H1 (cell line): Measurements from ENCODE around the gene BCO2. TPM values are rescaled to one million over a fixed set of nuclear protein-coding genes. Genes with fewer than 3 reads are reported as not detected.

ENCODE experiments used
- CTCF ChIA-PET: fragments of 300-600 bp; sonication (Branson Sonifier 250); formaldehyde crosslinking; loops from one replicate; lab custom pipeline; 2021; ENCODE audit not compliant: partially characterized antibody; lab: Charles Lee
- POLR2A ChIA-PET: fragments of 300-600 bp; sonication (Branson Sonifier 250); formaldehyde crosslinking; loops from one replicate; lab custom pipeline; 2021; ENCODE audit warnings: inconsistent platforms; ENCODE audit not compliant: partially characterized antibody; lab: Charles Lee
- DNase-seq, 2 experiments: peaks; one replicate each; pipeline versions ENCODE4 v3.0.0 to v3.0.0-alpha.2; 2010 to 2022; ENCODE audit warnings: low spot score in 2 of 2, low read depth in 1 of 2, mixed read lengths in 1 of 2
- FAIRE-seq: peaks from 2 replicates; lab custom pipeline; 2011; peaks lifted over from hg19 to GRCh38; lab: Jason Lieb, UNC
- H2AFZ ChIP-seq: 2 replicates; pipeline ENCODE4 v1.8.1; 2012; ENCODE audit warnings: low read length, inconsistent platforms
- H2AK5ac ChIP-seq: 2 replicates; pipeline ENCODE4 v1.6.1; 2013; ENCODE audit warnings: low read depth, low read length
- H2BK120ac ChIP-seq: replicated peaks from 2 replicates; pipeline ENCODE3; 2013; ENCODE audit warnings: low read depth, low read length, inconsistent platforms
- H2BK12ac ChIP-seq: 2 replicates; pipeline ENCODE4 v1.6.1; 2013; ENCODE audit warnings: low read depth, low read length
- H2BK15ac ChIP-seq: 2 replicates; pipeline ENCODE4 v1.6.1; 2013; ENCODE audit warnings: low read length
- H2BK20ac ChIP-seq: 2 replicates; pipeline ENCODE4 v1.6.1; 2013; ENCODE audit warnings: low read length
- H2BK5ac ChIP-seq: 2 replicates; pipeline ENCODE4 v1.6.1; 2013; ENCODE audit warnings: low read depth, low read length
- H3K14ac ChIP-seq: 2 replicates; pipeline ENCODE4 v1.6.1; 2013; ENCODE audit warnings: inconsistent platforms; ENCODE audit not compliant: insufficient read length
- H3K18ac ChIP-seq: 2 replicates; pipeline ENCODE4 v1.6.1; 2013; ENCODE audit warnings: low read length; ENCODE audit errors: extremely low read depth
- H3K23ac ChIP-seq: 2 replicates; pipeline ENCODE4 v1.6.1; 2013; ENCODE audit warnings: inconsistent platforms; ENCODE audit not compliant: insufficient read length
- H3K23me2 ChIP-seq: 2 replicates; pipeline ENCODE4 v1.6.1; 2013; ENCODE audit warnings: low read depth, low read length
- H3K27ac ChIP-seq: 2 replicates; pipeline ENCODE4 v1.6.1; 2011; ENCODE audit warnings: low read depth, low read length, inconsistent platforms
- H3K27me3 ChIP-seq, 4 experiments: replicated peaks in 1 of 4; 1 replicate in 1 of 4; 2 replicates in 3 of 4; pipeline versions ENCODE4 v1.6.1 to v1.8.1; 2011 to 2013; ENCODE audit warnings: low read length in 3 of 4, mild to moderate bottlenecking in 3 of 4, inconsistent platforms in 2 of 4, mixed read lengths in 2 of 4, moderate library complexity in 1 of 4; ENCODE audit not compliant: control insufficient read depth in 3 of 4, insufficient read depth in 3 of 4; ENCODE audit errors: extremely low read depth in 1 of 4
- H3K36me3 ChIP-seq, 4 experiments: 2 replicates each; pipeline versions ENCODE4 v1.6.1 to v1.8.1; 2011 to 2013; ENCODE audit warnings: mild to moderate bottlenecking in 4 of 4, low read length in 3 of 4, moderate library complexity in 2 of 4, control low read depth in 1 of 4, inconsistent platforms in 1 of 4; ENCODE audit not compliant: insufficient read depth in 4 of 4, control insufficient read depth in 2 of 4
- H3K4ac ChIP-seq: replicated peaks from 2 replicates; pipeline ENCODE3; 2013; ENCODE audit warnings: low read length, low read depth, mixed read lengths, inconsistent platforms; ENCODE audit not compliant: insufficient read length
- H3K4me1 ChIP-seq, 4 experiments: replicated peaks in 1 of 4; 1 replicate in 1 of 4; 2 replicates in 3 of 4; pipeline versions ENCODE4 v1.6.1 to v1.8.1; 2011 to 2013; ENCODE audit warnings: low read length in 3 of 4, inconsistent platforms in 2 of 4, mixed read lengths in 1 of 4; ENCODE audit not compliant: insufficient read depth in 4 of 4, control insufficient read depth in 3 of 4
- H3K4me2 ChIP-seq, 2 experiments: 2 replicates each; pipeline versions ENCODE4 v1.6.1 to v1.8.1; 2011 to 2013; ENCODE audit warnings: low read depth in 2 of 2, low read length in 2 of 2, control low read depth in 1 of 2, inconsistent platforms in 1 of 2, mild to moderate bottlenecking in 1 of 2; ENCODE audit not compliant: insufficient read depth in 1 of 2
- H3K4me3 ChIP-seq, 4 experiments: fragments of 200-600, 300-600 bp in 1 of 4; sonication (generic), shearing (Covaris generic), sonication (Bioruptor Twin) in 1 of 4; 2 replicates each; pipeline versions ENCODE4 v1.5.1 to v1.8.1; 2011 to 2016; ENCODE audit warnings: low read length in 4 of 4, low read depth in 3 of 4, control low read depth in 2 of 4, inconsistent platforms in 2 of 4, mild to moderate bottlenecking in 2 of 4, mixed read lengths in 1 of 4, moderate library complexity in 1 of 4; ENCODE audit not compliant: insufficient read depth in 2 of 4; ENCODE audit errors: extremely low read depth in 1 of 4
- H3K56ac ChIP-seq: replicated peaks from 2 replicates; pipeline ENCODE3; 2013; ENCODE audit warnings: low read depth, mild to moderate bottlenecking, mixed read lengths, low read length, inconsistent platforms; ENCODE audit not compliant: insufficient read length
- H3K79me1 ChIP-seq: 2 replicates; pipeline ENCODE4 v1.6.1; 2013; ENCODE audit warnings: low read depth, low read length, control low read depth
- H3K79me2 ChIP-seq, 2 experiments: 2 replicates each; pipeline versions ENCODE4 v1.6.1 to v1.8.1; 2012 to 2013; ENCODE audit warnings: low read length in 2 of 2, mild to moderate bottlenecking in 2 of 2, inconsistent platforms in 1 of 2; ENCODE audit not compliant: insufficient read depth in 2 of 2, control insufficient read depth in 1 of 2
- H3K9ac ChIP-seq, 4 experiments: replicated peaks in 1 of 4; 1 replicate in 1 of 4; 2 replicates in 3 of 4; pipeline versions ENCODE4 v1.6.1 to v1.8.1; 2011 to 2013; ENCODE audit warnings: low read depth in 3 of 4, low read length in 3 of 4, control low read depth in 2 of 4, mild to moderate bottlenecking in 2 of 4, moderate library complexity in 2 of 4, inconsistent platforms in 1 of 4; ENCODE audit errors: extremely low read depth in 1 of 4
- H3K9me3 ChIP-seq, 2 experiments: 2 replicates each; pipeline versions ENCODE4 v1.6.1 to v1.8.1; 2012 to 2013; ENCODE audit warnings: mild to moderate bottlenecking in 2 of 2, moderate library complexity in 2 of 2, control low read depth in 1 of 2, inconsistent platforms in 1 of 2, low read depth in 1 of 2, low read length in 1 of 2, mixed read lengths in 1 of 2; ENCODE audit not compliant: insufficient read depth in 2 of 2
- H4K20me1 ChIP-seq, 2 experiments: replicated peaks in 1 of 2; 2 replicates each; pipeline versions ENCODE3 to v1.8.1; 2011 to 2013; ENCODE audit warnings: inconsistent platforms in 2 of 2, low read length in 2 of 2, mild to moderate bottlenecking in 1 of 2; ENCODE audit not compliant: insufficient read depth in 2 of 2, control insufficient read depth in 1 of 2
- H4K5ac ChIP-seq: 2 replicates; pipeline ENCODE4 v1.6.1; 2013; ENCODE audit warnings: low read length, low read depth, mixed read lengths, inconsistent platforms; ENCODE audit not compliant: insufficient read length
- H4K8ac ChIP-seq: 2 replicates; pipeline ENCODE4 v1.8.0; 2013; ENCODE audit warnings: mild to moderate bottlenecking, moderate library complexity, low read length, inconsistent platforms; ENCODE audit not compliant: insufficient read depth; ENCODE audit errors: extremely low read depth
- H4K91ac ChIP-seq: replicated peaks from 2 replicates; pipeline ENCODE3; 2013; ENCODE audit warnings: low read length, mixed read lengths, inconsistent platforms; ENCODE audit not compliant: insufficient read length
- JUN ChIP-seq: IDR thresholded peaks from 2 replicates; pipeline ENCODE4 v1.6.1; 2011; ENCODE audit warnings: low read depth, mild to moderate bottlenecking, improper control_type of control experiment, low read length
- PHF8 ChIP-seq: fragments of 200-600 bp; sonication (generic); conservative IDR thresholded peaks from 2 replicates; pipeline ENCODE4 v1.7.1; 2012; ENCODE audit warnings: low read depth, mild to moderate bottlenecking, inconsistent platforms, low read length, moderate library complexity
- WGBS, 2 experiments: shearing (Covaris generic) in 1 of 2; methylation state at CpG; one replicate each; pipeline versions ENCODE4 v1.1.6 to v1.1.7; 2013 to 2015; ENCODE audit warnings: low lambda C conversion rate in 2 of 2, mixed read lengths in 2 of 2, inconsistent platforms in 1 of 2, low coverage in 1 of 2, missing lambda C conversion rate in 1 of 2; ENCODE audit not compliant: insufficient replicate concordance in 2 of 2, insufficient coverage in 1 of 2, insufficient read length in 1 of 2; ENCODE audit errors: extremely low coverage in 1 of 2, missing lambda C conversion rate in 1 of 2; 5-methylcytosine and 5-hydroxymethylcytosine counted together
- polyA plus RNA-seq, 7 experiments: library from polyadenylated mRNA; depleted of rRNA in 3 of 7; stranded (reverse) in 5 of 7; unstranded in 2 of 7; fragments of >200 nt in 5 of 7; fragments of 200-250 nt in 2 of 7; gene quantifications; 1 replicate in 5 of 7; 2 replicates in 1 of 7; 4 replicates in 1 of 7; pipeline versions ENCODE4 v1.2.1 to v1.2.3, GENCODE V29; 2011 to 2013; ENCODE audit warnings: missing spikeins in 2 of 7, mixed read lengths in 2 of 7
- total RNA-seq: library from RNA; stranded (reverse); fragmentation: NEBNext Ultra II Directional; extraction: Animal tissue kit (Norgen Biotek cat#: 25700); gene quantifications from 2 replicates; pipeline ENCODE4 v1.2.1, GENCODE V29; 2021

The BCO2 gene
- total and polyA plus RNA-seq, 2 of the 8 experiments (the other 6 are each of a cell fraction or from before 2014, with no cell fraction given): 0.42 to 0.82 TPM

DNA sequence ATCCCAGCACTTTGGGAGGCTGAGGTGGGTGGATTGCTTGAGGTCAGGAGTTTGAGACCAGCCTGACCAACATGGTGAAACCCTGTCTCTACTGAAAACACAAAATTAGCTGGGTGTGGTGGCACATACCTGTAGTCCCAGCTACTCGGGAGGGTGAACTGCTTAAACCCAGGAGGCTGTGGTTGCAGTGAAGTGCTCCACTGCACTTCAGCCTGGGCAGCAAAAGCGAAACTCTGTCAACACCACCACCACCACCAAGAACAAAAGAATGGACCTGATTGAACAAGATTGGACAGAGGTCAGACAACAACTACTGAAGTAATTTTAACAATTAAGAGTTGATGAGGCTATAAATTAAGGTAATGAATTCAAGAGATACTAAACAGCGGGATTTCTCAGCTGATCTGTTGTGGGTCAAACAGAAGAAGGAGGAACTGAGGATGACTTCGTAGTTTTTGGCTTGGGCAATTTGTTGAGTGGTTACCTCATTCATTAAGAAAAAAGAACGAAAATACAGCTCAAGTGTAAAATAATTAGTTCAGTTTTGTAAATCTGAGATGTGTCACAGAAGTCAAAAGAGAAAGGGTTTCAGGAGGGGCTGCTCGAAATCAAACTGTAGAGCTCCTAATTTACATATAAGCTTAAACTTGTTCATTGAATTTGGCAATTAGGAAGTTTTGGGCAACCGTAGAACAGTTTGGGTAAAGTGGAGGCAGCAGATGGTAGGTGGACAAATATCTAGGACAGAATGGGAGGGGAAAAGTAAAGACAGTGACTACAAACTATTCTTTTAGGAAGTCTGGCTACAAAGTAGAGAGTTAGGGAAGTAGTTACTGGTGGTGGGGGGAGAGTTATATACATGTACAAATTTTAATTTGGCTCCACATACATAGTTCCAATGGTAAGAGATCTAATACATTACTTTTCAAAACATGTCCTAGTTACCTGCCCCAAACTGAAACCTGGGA is 15.9 kb upstream of the BCO2 start:
- Histone ChIP-seq H3K4me1 (no peaks in the 10 kb centered on the region; a peak in 1 of 7 replicates), H3K79me2 (no peaks in the 10 kb centered on the region)
- TF ChIP-seq PHF8 (no peak), JUN (no peak)

More for the DNA sequence above, 15.9 kb upstream of the BCO2 start:
- Histone ChIP-seq H3K79me1 (no peaks in the 10 kb centered on the region), H2BK15ac (no peak overlapping the region), H3K9me3 (no peaks in the 10 kb centered on the region), H2BK20ac (no peak overlapping the region), H3K4me2 (no peak overlapping the region), H4K20me1 (no peaks in the 10 kb centered on the region), H3K27me3 (no peaks in the 10 kb centered on the region), H4K8ac (no peak overlapping the region), H3K18ac (no peak overlapping the region), H3K56ac (no peak overlapping the region), H3K4ac (no peak overlapping the region), H3K27ac (no peak overlapping the region), H3K23ac (no peak overlapping the region), H4K91ac (no peak overlapping the region), H2BK120ac (no peak overlapping the region), H2AFZ (no peak overlapping the region), H4K5ac (no peak overlapping the region), H3K36me3 (no peaks in the 10 kb centered on the region), H3K4me3 (no peak overlapping the region), H2AK5ac (no peak overlapping the region), H2BK12ac (no peak overlapping the region), H2BK5ac (no peak overlapping the region), H3K23me2 (no peaks in the 10 kb centered on the region; the same call in 1 of the 2 replicates), H3K9ac (no peak overlapping the region), H3K14ac (no peak overlapping the region)
- FAIRE-seq (no peak), DNase-seq (no peak)
- ChIA-PET CTCF (interaction anchor here (1.4 to 2.5 kb wide), 3 partner anchors 10 to 46 kb away, joined by 6 to 16 read pairs (median 6); no protein-coding TSS in a partner anchor), POLR2A (no interaction called here)
- 82% methylated on average over 7 of the region's 7 CpGs; no CpG with 5 or more reads in 1 of the 2 experiments for WGBS, 2 experiments
